GM18951 (cell line): Measurements from ENCODE around the gene CTBP1.

Experiments
- POLR2A ChIP-seq: IDR thresholded peaks from 4 replicates; pipeline ENCODE4 v1.6.1; 2011; ENCODE audit warnings: mild to moderate bottlenecking; ENCODE audit not compliant: insufficient read length, insufficient read depth; ENCODE audit errors: extremely low read depth
- in situ Hi-C: fragments of 300-500 bp; cut with MboI; formaldehyde crosslinking; loops from one replicate; pipeline ENCODE4 v1.12.0; 2022; ENCODE audit warnings: low sequenced_read_pairs, mixed read lengths, inconsistent platforms; ENCODE audit not compliant: unreplicated experiment

Gene CTBP1

GRCh38 chr4:1216076-1216614 is 32.8 kb downstream of the CTBP1 start:
- in situ Hi-C loops: no loop called here
- TF ChIP-seq POLR2A: no peak

GRCh38 chr4:1215141-1216075 is 33.5 kb downstream of the CTBP1 start:
- in situ Hi-C loops: no loop called here
- TF ChIP-seq POLR2A: no peak

GRCh38 chr4:1214101-1215095 is 34.5 kb downstream of the CTBP1 start:
- in situ Hi-C loops: no loop called here
- no peak for TF ChIP-seq POLR2A

GRCh38 chr4:1213336-1213995 is 35.5 kb downstream of the CTBP1 start:
- TF ChIP-seq POLR2A: no peak
- in situ Hi-C loops: no loop called here

- in situ Hi-C loops: no loop called here
- TF ChIP-seq POLR2A: no peak
Measured at GRCh38 chr4:1212546-1213335, 36.2 kb downstream of the CTBP1 start.

- in situ Hi-C loops: no loop called here
- TF ChIP-seq POLR2A: no peak
Measured at GRCh38 chr4:1211891-1212545, 36.9 kb downstream of the CTBP1 start.

- TF ChIP-seq POLR2A: no peak
Measured at GRCh38 chr4:1211371-1211770, 37.6 kb downstream of the CTBP1 start.

GRCh38 chr4:1210971-1211370 is 38.0 kb downstream of the CTBP1 start:
- in situ Hi-C loops: no loop called here
- no peak for TF ChIP-seq POLR2A

More at GRCh38 chr4:1211371-1211770, 37.6 kb downstream of the CTBP1 start:
- in situ Hi-C loops: no loop called here

GRCh38 chr4:1210241-1210841 is 38.6 kb downstream of the CTBP1 start:
- no peak for TF ChIP-seq POLR2A
- in situ Hi-C loops: no loop called here

GRCh38 chr4:1209821-1210220 is 39.1 kb downstream of the CTBP1 start:
- no peak for TF ChIP-seq POLR2A

More at GRCh38 chr4:1209821-1210220, 39.1 kb downstream of the CTBP1 start:
- in situ Hi-C loops: no loop called here
